Neuronal stem cell (in vitro differentiated cells): ENCODE data around the gene ITM2B.

ENCODE experiments used
- DNase-seq: peaks from one replicate; pipeline ENCODE4 v3.0.0-alpha.2; 2013; ENCODE audit warnings: low spot score
- H2AFZ ChIP-seq: one replicate; pipeline ENCODE4 v1.6.1; 2013; ENCODE audit warnings: mild to moderate bottlenecking, low read length, inconsistent platforms
- H2AK5ac ChIP-seq: 2 replicates; pipeline ENCODE4 v1.6.1; 2013; ENCODE audit warnings: low read depth, mild to moderate bottlenecking, inconsistent platforms, low read length, moderate library complexity, mixed read lengths
- H2BK120ac ChIP-seq: 2 replicates; pipeline ENCODE4 v1.6.1; 2013; ENCODE audit warnings: low read depth, mild to moderate bottlenecking, inconsistent platforms, low read length, moderate library complexity, mixed read lengths
- H2BK12ac ChIP-seq: one replicate; pipeline ENCODE4 v1.6.1; 2013; ENCODE audit warnings: low read length, inconsistent platforms
- H2BK15ac ChIP-seq: 2 replicates; pipeline ENCODE4 v1.6.1; 2013; ENCODE audit warnings: mild to moderate bottlenecking, low read length, inconsistent platforms, mixed read lengths
- H2BK5ac ChIP-seq: one replicate; pipeline ENCODE4 v1.6.1; 2013; ENCODE audit warnings: inconsistent platforms, mild to moderate bottlenecking, low read length, moderate library complexity
- H3K14ac ChIP-seq: one replicate; pipeline ENCODE4 v1.6.1; 2013; ENCODE audit warnings: low read length, inconsistent platforms
- H3K18ac ChIP-seq: 2 replicates; pipeline ENCODE4 v1.6.1; 2013; ENCODE audit warnings: low read length, inconsistent platforms
- H3K23ac ChIP-seq: 2 replicates; pipeline ENCODE4 v1.6.1; 2013; ENCODE audit warnings: low read depth, mild to moderate bottlenecking, mixed read lengths, low read length, inconsistent platforms; ENCODE audit not compliant: poor library complexity
- H3K27ac ChIP-seq: replicated peaks from 3 replicates; pipeline ENCODE4 v1.5.1; 2013; ENCODE audit warnings: low read length, inconsistent platforms
- H3K27me3 ChIP-seq, 3 experiments: 2 replicates each; pipeline ENCODE4 v1.6.1; 2013; ENCODE audit warnings: low read length in 3 of 3, mild to moderate bottlenecking in 2 of 3, inconsistent platforms in 1 of 3, low read depth in 1 of 3, mixed read lengths in 1 of 3, moderate library complexity in 1 of 3; ENCODE audit not compliant: control insufficient read depth in 3 of 3, insufficient read depth in 3 of 3
- H3K36me3 ChIP-seq, 2 donors: replicated peaks in 1 of 2; 2 replicates each; pipeline ENCODE4 v1.6.1; 2013; ENCODE audit warnings: low read length in 2 of 2; ENCODE audit not compliant: control insufficient read depth in 2 of 2, insufficient read depth in 2 of 2
- H3K4ac ChIP-seq: 2 replicates; pipeline ENCODE4 v1.6.1; 2013; ENCODE audit warnings: inconsistent platforms, mild to moderate bottlenecking, low read length, moderate library complexity
- H3K4me1 ChIP-seq, 2 donors: 1 replicate in 1 of 2; 2 replicates in 1 of 2; pipeline ENCODE4 v1.6.1; 2013; ENCODE audit warnings: low read length in 2 of 2, low read depth in 1 of 2; ENCODE audit not compliant: control insufficient read depth in 2 of 2, insufficient read depth in 1 of 2
- H3K4me2 ChIP-seq: one replicate; pipeline ENCODE4 v1.6.1; 2013; ENCODE audit warnings: mild to moderate bottlenecking, low read length, inconsistent platforms; ENCODE audit not compliant: insufficient read depth, poor library complexity, severe bottlenecking
- H3K4me3 ChIP-seq, 2 donors: 2 replicates each; pipeline ENCODE4 v1.5.1; 2013; ENCODE audit warnings: low read length in 2 of 2, mild to moderate bottlenecking in 2 of 2, inconsistent platforms in 1 of 2, moderate library complexity in 1 of 2
- H3K79me1 ChIP-seq: one replicate; pipeline ENCODE4 v1.6.1; 2013; ENCODE audit warnings: low read depth, mild to moderate bottlenecking, inconsistent platforms, low read length, moderate library complexity
- H3K9ac ChIP-seq: one replicate; pipeline ENCODE4 v1.6.1; 2013; ENCODE audit warnings: mild to moderate bottlenecking, low read depth, low read length, inconsistent platforms; ENCODE audit not compliant: poor library complexity
- H3K9me3 ChIP-seq, 2 donors: replicated peaks in 1 of 2; 2 replicates each; pipeline versions ENCODE3 to v1.6.1; 2013; ENCODE audit warnings: low read length in 2 of 2, mild to moderate bottlenecking in 2 of 2, inconsistent platforms in 1 of 2, low read depth in 1 of 2, mixed read lengths in 1 of 2, moderate library complexity in 1 of 2; ENCODE audit not compliant: control insufficient read depth in 2 of 2, insufficient read depth in 1 of 2
- H4K8ac ChIP-seq: one replicate; pipeline ENCODE4 v1.6.1; 2013; ENCODE audit warnings: low read depth, mild to moderate bottlenecking, inconsistent platforms, low read length, moderate library complexity
- H4K91ac ChIP-seq: one replicate; pipeline ENCODE4 v1.6.1; 2013; ENCODE audit warnings: low read length, low read depth, mild to moderate bottlenecking, inconsistent platforms; ENCODE audit not compliant: poor library complexity
- whole genome bisulfite sequencing, 2 donors: extraction: QIAGEN DNeasy Blood & Tissue Kit; methylation state at CpG; one replicate each; pipeline ENCODE4 v1.1.7; 2013; ENCODE audit warnings: missing lambda C conversion rate in 2 of 2, mixed read lengths in 1 of 2; ENCODE audit not compliant: insufficient read length in 2 of 2, insufficient replicate concordance in 1 of 2; ENCODE audit errors: extremely low coverage in 2 of 2; 5-methylcytosine and 5-hydroxymethylcytosine counted together

The ITM2B gene

DNA sequence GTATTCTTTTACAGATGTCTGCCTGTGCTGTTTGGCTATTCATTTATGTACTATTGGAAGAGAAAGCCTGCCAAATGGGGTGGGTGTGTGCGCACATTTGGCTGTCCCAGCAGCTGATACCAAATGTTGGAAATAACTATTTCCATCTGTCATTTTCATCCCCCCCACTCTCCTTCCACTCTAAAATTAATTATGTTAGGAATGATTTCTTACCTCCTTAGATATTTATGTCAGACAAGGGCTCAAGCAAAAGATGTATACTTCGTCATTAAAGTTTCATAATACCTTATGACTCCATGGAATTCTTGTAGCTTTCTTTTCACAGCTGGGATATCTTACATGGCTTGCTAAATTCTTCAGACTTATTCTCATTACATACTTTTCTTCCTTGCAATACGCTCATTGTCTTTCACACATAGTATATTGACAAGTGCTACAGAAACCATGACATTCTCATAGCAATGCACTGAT lies 18.6 kb downstream of the ITM2B start:
- H3K14ac ChIP-seq = no peak overlapping the region
- no CpG with 5 or more reads among the region's 3 CpGs for WGBS, 2 donors
- no peak for DNase-seq
- no peaks in the 10 kb centered on the region for H3K27me3 ChIP-seq
- H2BK12ac ChIP-seq = no peak overlapping the region
- no peak overlapping the region for H2AK5ac ChIP-seq
- no peak overlapping the region for H3K9ac ChIP-seq
- no peaks in the 10 kb centered on the region for H3K79me1 ChIP-seq
- no peak overlapping the region for H2BK120ac ChIP-seq
- H3K4ac ChIP-seq = no peak overlapping the region
- no peak overlapping the region for H3K4me2 ChIP-seq
- no peak overlapping the region for H3K18ac ChIP-seq
- H3K23ac ChIP-seq = no peak overlapping the region
- no peak overlapping the region for H3K4me3 ChIP-seq
- H2BK15ac ChIP-seq = no peak overlapping the region
- H3K27ac ChIP-seq = no peak overlapping the region
- H2AFZ ChIP-seq = no peak overlapping the region
- no peaks in the 10 kb centered on the region for H3K9me3 ChIP-seq
- H2BK5ac ChIP-seq = no peak overlapping the region
- no peak overlapping the region for H4K91ac ChIP-seq
- no peak overlapping the region for H4K8ac ChIP-seq
- peaks cover 0 to 41% of the 10 kb centered on the region in 2 donors for H3K36me3 ChIP-seq
- H3K4me1 ChIP-seq = no peaks in the 10 kb centered on the region

GRCh38 chr13:48252176-48252575 lies 19.2 kb downstream of the ITM2B start:
- WGBS, 2 donors = no CpG with 5 or more reads among the region's 10 CpGs
- Histone ChIP-seq H3K36me3 (peaks cover 0 to 46% of the 10 kb centered on the region in 2 donors), H3K4ac (no peak overlapping the region)

DNA sequence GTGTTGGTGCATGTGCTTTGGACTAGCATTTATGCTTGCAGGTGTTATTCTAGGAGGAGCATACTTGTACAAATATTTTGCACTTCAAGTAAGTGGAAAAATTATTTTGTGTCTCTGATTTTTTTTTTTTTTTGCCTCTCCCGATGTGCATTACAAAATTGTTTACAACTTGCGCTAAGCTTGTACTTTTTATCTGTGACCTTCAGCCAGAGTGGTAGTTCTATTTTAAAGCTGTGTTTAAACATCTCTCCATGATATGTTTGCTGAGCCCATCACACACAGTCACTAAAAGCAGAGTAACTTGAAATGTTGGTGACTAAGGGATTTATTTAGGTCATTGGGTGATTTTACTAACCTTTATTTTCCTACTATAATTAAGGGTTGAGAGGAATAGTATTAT lies 20.8 kb downstream of the ITM2B start:
- Histone ChIP-seq H4K91ac (no peak overlapping the region), H2BK5ac (no peak overlapping the region), H3K4me3 (no peak overlapping the region), H4K8ac (no peak overlapping the region), H2BK120ac (no peak overlapping the region), H3K14ac (no peak overlapping the region), H3K4me1 (no peaks in the 10 kb centered on the region), H3K27ac (no peak overlapping the region), H2BK12ac (no peak overlapping the region), H3K9me3 (no peaks in the 10 kb centered on the region), H3K9ac (no peak overlapping the region), H3K27me3 (no peaks in the 10 kb centered on the region), H3K79me1 (no peaks in the 10 kb centered on the region), H2BK15ac (no peak overlapping the region), H3K4me2 (no peak overlapping the region), H3K18ac (no peak overlapping the region), H2AFZ (no peak overlapping the region), H3K4ac (no peak overlapping the region), H2AK5ac (no peak overlapping the region), H3K23ac (no peak overlapping the region), H3K36me3 (peaks cover 0 to 63% of the 10 kb centered on the region in 2 donors)
- no peak for DNase-seq
- no CpG with 5 or more reads among the region's 2 CpGs for WGBS, 2 donors

More at GRCh38 chr13:48252176-48252575, 19.2 kb downstream of the ITM2B start:
- H3K27me3 ChIP-seq = no peaks in the 10 kb centered on the region
- H2BK120ac ChIP-seq = no peak overlapping the region
- H2AFZ ChIP-seq = no peak overlapping the region
- H2BK12ac ChIP-seq = no peak overlapping the region
- no peak for DNase-seq
- H2BK15ac ChIP-seq = no peak overlapping the region
- H2BK5ac ChIP-seq = no peak overlapping the region
- H3K14ac ChIP-seq = no peak overlapping the region
- H2AK5ac ChIP-seq = no peak overlapping the region
- no peaks in the 10 kb centered on the region for H3K79me1 ChIP-seq
- no peak overlapping the region for H4K8ac ChIP-seq
- no peaks in the 10 kb centered on the region for H3K9me3 ChIP-seq
- no peak overlapping the region for H3K4me3 ChIP-seq
- H3K4me1 ChIP-seq = no peaks in the 10 kb centered on the region
- H3K27ac ChIP-seq = no peak overlapping the region
- no peak overlapping the region for H3K9ac ChIP-seq
- no peak overlapping the region for H3K4me2 ChIP-seq
- H3K18ac ChIP-seq = no peak overlapping the region
- H3K23ac ChIP-seq = no peak overlapping the region
- H4K91ac ChIP-seq = no peak overlapping the region

- Histone ChIP-seq H3K4me1 (no peaks in the 10 kb centered on the region), H2BK12ac (no peak overlapping the region), H4K8ac (no peak overlapping the region), H2AK5ac (no peak overlapping the region), H3K9ac (no peak overlapping the region), H2BK5ac (no peak overlapping the region), H3K36me3 (peaks cover 0 to 74% of the 10 kb centered on the region in 2 donors), H3K4me2 (no peak overlapping the region), H3K14ac (no peak overlapping the region), H3K23ac (no peak overlapping the region), H4K91ac (no peak overlapping the region), H3K9me3 (no peaks in the 10 kb centered on the region), H3K18ac (no peak overlapping the region), H3K27me3 (no peaks in the 10 kb centered on the region), H2AFZ (no peak overlapping the region), H3K79me1 (no peaks in the 10 kb centered on the region), H2BK15ac (no peak overlapping the region), H3K27ac (no peak overlapping the region), H3K4ac (no peak overlapping the region), H3K4me3 (no peak overlapping the region), H2BK120ac (no peak overlapping the region)
- no peak for DNase-seq
- no CpG with 5 or more reads among the region's 13 CpGs for WGBS, 2 donors
Observed at GRCh38 chr13:48255090-48255489, 22.1 kb downstream of the ITM2B start.
